Subcutaneous adipose tissue (tissue), 4 donors: ENCODE results near the gene RGS9. TPM values are rescaled to one million over a fixed set of nuclear protein-coding genes. Genes with fewer than 3 reads are reported as not detected.

Source experiments
- total RNA-seq, 4 donors: library from RNA; depleted of rRNA; stranded (reverse); fragments of >200 nt; gene quantifications; one replicate each; pipeline ENCODE4 v1.1.0, GENCODE V29; 2016
- TF ChIP-seq, protein P1 (sequence below): fragments of 450-650 bp; IDR thresholded peaks from one replicate; pipeline ENCODE4 v1.5.1; 2016; ENCODE audit warnings: low read depth, mild to moderate bottlenecking, control low read depth, antibody characterized with exemption, moderate library complexity

RGS9 gene
- total RNA-seq, 4 donors from 2014 or later = 1.5 to 7.5 (median 3.3) TPM

DNA sequence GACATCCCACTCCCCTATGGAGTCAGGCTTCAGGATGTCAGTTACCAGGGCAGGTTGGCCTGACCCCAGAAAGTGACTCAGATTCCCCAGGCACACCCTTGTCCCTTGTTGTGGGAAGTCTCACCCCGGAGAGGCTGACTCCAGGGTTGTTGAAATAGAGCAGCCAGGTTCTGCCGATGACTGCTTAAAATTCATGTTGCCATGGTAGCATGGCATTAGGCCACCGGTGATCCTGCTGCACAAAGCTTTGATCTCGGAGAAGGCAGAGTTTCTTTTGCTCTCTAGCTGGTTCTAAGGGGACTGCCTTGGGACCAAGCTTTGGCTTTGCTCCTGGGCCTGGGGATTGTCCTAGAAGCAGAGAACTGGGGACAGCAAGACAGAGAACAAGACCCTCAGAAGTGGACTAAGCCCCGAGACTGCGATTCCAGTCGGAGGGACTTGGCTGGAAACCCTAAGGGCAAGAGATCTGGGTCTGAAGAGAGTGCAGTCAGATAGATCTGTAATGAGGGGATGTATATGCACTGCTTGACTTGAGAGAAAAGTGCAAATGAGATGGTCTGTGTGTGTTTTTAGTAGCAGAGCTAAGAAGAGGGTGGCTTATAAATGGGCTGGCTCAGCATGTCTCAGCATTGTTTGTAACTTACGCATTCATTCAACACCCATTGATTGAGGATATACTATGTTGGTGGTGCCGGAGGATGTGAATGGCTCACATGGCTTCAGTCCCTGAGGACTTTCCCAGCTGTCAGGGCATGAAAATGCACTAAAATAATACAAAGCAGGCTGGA is 106.9 kb downstream of the RGS9 start:
- TF ChIP-seq, protein P1, sequence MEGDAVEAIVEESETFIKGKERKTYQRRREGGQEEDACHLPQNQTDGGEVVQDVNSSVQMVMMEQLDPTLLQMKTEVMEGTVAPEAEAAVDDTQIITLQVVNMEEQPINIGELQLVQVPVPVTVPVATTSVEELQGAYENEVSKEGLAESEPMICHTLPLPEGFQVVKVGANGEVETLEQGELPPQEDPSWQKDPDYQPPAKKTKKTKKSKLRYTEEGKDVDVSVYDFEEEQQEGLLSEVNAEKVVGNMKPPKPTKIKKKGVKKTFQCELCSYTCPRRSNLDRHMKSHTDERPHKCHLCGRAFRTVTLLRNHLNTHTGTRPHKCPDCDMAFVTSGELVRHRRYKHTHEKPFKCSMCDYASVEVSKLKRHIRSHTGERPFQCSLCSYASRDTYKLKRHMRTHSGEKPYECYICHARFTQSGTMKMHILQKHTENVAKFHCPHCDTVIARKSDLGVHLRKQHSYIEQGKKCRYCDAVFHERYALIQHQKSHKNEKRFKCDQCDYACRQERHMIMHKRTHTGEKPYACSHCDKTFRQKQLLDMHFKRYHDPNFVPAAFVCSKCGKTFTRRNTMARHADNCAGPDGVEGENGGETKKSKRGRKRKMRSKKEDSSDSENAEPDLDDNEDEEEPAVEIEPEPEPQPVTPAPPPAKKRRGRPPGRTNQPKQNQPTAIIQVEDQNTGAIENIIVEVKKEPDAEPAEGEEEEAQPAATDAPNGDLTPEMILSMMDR = no peak

DNA sequence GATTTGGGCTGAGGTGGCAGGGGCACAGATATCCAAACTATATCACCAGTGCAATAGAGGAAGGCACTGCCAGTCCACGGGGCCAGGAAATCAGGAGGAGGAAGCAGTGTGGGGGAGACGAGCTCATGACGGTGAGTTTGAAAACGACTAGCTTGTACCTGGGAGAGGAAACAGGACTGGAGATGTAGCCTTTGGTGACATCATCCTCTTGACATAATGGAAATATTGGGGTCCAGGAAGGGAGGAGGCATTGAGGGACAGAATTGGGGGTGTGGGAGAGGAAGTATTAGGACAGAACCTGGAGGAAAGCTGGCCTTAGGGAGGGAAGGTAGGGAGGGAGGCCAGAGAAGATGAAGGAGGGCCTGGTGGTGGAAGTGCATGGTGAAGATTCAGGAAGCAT is 109.1 kb downstream of the RGS9 start:
- TF ChIP-seq, protein P1 = no peak

DNA sequence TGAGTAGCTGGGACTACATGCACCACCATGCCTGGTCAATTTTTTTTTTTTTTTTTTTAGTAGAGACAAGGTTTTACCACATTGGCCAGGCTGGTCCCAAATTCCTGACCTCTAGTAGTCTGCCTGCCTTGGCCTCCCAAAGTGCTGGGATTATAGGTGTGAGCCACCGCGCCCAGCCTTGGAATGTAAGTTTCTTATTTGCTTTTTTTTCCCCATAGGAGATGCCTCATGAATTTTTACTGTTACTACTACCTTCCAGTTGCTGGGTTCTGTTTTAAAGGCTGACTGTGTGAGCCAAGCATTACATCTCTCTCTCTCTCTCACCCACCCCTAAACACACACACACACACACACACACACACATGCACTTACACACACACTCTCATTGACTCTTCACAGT is 112.6 kb downstream of the RGS9 start:
- TF ChIP-seq, protein P1 = no peak

DNA sequence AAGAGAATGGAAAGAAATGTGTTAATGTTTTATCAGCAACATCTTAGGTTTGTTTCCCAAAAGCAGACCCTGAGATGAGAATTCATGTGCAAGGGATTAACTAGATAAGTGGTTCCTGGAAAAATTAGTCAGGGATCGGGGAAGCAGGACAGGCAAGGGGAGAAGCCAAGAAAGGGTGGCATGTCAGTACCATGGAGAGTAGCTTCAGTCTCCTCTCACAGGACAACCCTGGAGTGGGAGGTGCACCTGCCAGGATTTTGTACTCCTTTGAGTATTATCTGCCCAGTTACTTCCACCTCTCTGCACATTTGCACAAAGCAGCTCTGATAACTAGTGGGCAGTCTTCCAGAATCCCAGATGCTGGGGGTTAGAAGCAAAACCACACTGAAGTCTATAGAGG is 117.0 kb downstream of the RGS9 start:
- TF ChIP-seq, protein P1 = no peak

DNA sequence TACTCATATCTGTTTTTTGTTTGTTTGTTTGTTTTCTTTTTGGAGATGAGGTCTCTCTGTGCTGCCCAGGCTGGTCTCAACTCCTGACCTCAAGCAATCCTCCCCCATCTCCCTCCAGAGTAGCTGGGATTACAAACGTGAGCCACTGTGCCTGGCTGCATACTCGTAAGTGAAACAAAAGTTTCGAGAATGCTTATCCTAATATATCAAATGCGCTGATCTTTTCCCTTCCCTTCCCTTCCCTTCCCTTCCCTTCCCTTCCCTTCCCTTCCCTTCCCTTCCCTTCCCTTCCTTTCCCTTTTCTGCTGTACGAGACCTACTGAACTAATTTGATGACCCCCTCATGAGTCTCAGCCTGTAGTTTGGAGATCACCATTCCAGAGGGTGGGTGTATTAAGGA is 122.1 kb downstream of the RGS9 start:
- TF ChIP-seq, protein P1 = no peak

DNA sequence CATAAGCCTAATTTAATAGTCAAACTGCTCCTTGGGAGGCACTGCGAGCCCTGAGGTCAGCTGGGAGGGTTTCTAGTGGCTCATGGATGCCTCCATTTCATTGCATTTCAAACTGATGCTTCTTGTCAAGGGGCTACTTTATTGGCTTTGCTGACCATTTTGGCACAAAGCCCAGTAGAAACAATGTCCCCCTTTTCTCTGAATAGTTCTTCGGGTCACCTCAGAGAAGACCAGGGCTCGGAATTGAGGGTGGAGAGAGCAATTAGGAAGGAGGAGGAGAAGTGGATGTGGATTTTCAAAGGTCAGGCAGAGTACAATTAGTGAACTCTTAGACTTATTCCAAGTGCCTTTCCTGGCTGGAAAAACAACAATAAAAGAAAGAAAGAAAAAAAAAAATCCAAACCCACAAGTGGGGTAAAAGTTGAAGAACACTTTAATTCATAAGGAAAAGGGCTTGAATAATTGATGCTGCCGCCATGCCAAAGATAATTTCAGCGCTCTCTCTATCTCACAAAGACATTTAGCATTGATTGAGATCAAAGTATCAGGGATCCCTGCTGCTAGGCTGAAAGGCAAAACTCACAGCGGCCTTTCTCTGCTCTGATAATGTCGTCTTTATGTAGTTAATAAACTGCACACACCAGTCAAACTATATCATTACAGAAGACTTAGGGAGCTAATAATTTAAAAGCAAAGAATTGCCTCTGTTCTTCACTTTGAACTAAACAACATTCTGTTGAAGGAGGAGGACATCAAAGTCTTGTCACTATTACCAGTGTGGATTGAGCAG is 122.7 kb downstream of the RGS9 start:
- TF ChIP-seq, protein P1 = no peak

DNA sequence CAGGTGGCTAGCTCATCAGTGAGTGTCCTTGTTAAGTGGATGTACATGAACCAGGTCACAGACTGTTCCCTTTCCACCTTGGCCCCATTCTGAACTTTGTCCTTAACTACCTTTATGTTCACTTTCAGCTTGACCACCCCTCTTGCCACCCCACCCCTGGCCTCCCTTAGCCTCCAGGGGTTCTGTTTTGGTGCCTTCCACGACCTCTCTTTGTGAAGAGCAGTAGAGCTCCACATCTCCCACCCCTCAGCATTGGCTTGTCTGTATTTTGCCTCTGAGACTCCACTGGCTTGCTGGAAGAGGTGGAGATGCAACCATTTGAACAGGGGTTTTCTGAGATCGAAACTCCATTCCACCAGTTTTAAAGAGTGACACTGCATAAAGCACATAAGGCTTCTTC is 123.5 kb downstream of the RGS9 start:
- TF ChIP-seq, protein P1 = no peak
